ENCODE results near the gene DENND11.
"Not testable (repeated sequence)": the region's sequence is repeated elsewhere in the genome, so short reads cannot be mapped to it uniquely, and the experiment has no call there.

DENND11 gene

DNA sequence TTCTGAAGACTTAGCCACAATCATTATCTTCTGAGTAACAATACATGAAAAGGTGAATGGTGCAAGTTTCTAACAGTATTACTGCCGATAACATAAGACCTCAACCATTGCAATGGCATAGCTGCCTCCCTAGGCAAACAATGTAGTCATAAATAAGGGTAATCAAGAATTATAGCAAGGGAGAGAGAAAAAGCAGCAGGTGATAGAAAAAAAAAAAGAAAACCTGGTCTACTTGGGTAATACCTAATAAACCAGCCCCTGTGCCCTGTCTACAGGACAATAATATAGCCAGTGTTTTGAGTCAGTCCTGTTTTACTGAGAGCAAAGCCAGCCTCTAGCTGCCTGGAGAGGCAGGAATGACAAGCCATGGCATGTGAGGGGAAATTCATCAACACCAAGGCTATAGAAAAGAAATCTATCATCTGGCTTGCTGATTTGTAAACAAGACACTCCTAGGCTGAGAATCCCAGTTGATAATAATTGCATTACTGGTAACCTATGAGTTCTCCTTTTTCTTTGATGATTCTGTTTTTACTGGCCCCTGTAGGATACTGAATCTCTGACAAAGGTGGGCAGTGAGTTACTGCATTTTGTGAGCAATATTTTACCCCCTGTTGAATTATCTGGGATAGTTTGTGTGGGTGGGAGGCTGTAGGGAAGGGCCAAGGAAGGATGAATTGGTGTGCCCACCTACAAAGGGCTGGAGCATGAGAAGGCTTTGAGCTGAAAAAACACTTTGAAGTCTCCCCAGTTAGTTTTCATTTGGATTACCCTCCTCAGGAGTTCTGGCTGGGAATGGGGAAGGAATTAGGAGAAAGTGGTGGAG is 4.5 kb upstream of the DENND11 start:
- DNase-seq, result no peak

DNA sequence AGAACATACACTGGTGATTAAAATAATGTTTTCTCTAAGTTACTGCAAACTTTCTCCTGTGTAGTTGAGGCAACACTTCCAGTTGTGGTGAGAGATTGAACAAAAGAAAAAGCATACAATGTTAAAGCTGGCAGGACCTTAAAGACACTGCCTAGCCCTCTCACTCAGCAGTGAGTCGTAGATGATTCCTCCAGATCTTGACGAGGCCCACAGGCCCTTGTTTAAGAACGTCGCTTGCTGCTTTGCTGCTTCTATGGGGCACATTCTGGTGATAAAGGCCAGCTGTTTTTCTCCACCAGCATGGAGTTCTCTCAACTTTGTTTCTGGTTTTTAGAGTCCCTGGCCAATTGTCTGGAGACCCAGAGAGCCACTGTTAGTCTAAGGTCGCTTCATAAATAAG is 2.8 kb upstream of the DENND11 start:
- no peak for DNase-seq

DNA sequence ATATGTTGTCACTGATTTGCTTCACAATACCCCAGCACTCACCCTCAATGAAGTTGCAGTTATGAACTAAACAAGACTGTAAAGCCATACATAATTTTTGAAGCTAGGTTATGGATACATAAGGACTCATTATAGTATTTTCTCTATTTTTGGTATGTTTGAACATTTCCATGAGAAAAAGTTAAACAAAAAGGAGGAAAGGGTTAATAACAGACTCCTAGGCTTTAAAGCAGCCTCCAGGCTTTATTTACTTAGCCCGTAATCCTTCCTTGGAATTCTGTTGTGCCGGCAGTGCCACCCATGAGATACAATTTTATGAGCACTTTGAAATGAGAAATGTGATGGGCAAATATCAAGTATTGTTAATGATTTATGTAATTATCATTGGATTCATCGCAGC is 2.1 kb upstream of the DENND11 start:
- DNase-seq, result no peak

DNA sequence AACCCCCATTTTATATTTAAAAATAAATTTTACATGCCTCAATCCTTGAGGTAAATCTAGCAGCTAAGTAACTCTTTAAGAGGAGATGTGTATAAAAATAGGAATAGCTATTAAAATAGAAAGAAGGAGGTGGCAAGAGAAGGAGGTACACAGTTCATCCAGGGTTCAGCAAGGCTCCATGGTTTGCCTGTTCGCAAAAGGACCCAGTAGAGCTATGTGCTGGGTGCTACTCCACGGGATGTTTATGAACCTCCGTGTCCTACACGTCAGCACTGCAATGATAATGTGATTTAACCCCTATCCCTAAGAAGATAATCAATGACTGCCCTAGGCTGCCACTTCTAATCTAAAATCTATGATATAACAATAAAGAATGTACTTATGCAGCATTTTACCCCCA is 926 bp upstream of the DENND11 start:
- DNase-seq, result no peak

DNA sequence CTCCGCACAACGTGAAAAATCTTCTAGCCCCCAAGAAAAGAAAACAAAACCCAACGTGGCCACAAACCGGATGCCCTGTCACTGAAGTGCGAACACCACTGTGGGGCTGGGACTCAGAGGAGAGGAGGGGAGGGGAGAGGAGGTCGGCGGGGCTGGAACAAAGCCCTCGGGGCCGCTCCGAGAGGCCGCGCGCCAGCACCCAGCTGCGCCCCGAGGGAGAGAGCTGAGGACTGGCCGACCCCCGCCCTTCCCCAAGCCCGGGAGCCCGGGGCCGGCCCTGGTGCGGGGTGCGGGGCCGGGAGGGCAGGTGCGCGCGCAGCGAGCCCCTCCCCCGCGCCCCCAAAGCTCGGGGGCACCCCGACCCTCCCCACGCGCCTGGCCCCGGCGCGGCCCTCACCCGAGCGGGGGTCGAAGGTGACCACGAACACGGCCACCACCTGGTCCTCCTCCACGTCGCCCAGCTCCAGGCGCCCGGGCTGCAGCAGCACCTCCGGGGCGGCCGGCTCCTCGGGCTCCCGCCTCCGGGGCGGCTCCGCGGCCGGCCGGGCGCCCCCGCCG is 398 bp downstream of the DENND11 start:
- DNase-seq, result peak; percentile 61 to 69

DNA sequence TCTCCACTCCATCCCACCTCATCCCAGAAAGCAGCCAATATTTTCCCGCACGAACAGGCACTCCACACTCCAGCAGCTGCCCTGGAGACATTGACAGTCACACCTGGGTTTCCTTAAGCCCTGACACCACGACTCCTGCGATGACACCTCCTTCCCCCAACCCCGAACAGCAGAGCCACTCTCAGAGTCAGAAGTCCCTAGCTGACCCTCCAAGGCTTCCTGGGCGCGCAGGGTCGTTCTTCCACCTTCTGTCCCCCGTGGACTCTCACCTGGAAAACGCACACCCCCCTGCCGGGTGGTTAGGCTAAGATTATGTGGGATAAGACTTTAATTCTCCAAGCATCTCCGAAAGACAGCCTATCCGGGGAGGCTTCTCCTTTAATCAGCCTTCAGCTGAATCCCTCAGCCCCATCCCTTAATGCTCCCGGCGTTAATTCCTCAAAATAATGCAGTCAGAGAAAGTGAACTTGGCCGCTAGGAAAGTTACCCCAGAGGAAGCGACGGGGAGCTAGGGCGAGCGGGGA is 1.1 kb downstream of the DENND11 start:
- peak; percentile 3 to 10 for DNase-seq

DNA sequence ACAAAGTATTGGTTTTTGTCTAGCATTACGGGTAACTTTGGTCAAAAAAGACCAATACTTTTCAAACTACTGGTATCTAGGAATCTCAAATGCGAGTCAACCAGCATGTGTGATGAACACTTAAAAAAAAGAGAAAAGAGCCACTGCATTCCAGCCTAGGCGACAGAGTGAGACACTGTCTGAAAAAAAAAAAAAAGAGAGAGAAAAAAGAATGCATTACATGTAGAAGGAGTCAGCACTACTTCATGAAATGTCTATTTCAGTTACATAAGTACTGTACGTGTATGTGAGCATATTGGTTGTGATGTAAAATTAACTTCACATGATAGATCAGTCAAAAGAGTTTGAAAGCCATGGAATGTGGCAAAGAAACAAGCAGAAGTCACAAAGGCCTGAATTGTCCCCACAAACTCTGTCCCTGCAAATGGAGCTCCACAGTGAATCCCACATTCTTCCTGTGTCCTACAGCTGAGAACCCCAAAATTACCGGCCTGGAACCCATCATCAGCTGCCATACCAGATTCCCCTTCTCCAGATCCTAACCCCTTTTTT is 1.6 kb downstream of the DENND11 start:
- DNase-seq, result no peak

DNA sequence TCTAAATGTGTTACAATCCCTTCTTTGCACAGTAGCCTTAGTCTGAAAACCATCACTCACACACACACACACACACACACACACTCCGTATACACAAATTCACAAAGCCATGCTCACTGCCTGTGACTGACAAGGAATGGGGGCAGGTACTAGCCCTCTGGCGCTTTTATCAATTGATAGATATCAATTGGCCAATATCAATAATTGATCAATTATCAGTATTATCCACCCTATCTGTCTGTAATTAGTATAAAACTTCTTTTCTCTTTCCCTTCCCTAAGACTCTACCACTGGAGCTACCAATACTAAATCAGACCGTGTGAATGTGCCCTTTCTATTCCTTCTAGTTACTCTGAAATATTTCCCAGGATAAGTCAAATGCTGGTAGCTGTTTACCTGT is 2.1 kb downstream of the DENND11 start:
- DNase-seq, result no peak

DNA sequence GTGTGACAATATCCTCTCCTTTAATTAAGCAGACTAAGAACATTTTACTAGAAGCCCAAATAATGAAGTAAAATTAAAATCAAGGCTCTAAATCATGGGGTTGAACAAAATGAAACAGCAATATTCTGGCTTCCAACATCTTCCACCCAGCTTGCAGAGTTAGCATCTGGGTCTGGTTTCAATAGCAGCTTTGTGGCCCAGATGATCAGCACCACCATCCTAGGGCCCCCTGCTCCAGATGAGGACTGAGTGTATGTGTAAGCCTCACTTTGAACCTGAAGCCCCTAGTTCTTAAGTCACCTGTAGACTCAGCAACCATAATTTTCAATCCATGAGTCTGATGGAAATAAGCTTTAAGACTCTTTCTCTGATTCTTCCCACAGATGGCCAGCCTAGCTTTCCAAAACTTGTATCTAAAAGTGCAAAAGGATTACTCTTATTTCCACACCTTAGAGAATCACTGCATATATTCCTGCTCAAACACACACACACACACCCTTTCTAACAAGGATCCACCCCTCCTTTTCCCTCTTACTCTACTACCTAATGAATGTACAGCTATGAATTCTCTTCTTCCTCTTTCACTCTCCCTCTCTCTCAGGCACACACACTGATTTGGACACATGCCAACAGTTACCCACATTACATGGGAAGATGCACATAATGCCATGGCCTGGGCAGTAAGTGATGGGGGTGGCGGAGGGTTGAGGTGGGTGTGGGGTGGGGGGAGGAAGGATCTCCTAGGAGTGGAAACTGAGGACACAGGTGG is 3.5 kb downstream of the DENND11 start:
- DNase-seq, result no peak

DNA sequence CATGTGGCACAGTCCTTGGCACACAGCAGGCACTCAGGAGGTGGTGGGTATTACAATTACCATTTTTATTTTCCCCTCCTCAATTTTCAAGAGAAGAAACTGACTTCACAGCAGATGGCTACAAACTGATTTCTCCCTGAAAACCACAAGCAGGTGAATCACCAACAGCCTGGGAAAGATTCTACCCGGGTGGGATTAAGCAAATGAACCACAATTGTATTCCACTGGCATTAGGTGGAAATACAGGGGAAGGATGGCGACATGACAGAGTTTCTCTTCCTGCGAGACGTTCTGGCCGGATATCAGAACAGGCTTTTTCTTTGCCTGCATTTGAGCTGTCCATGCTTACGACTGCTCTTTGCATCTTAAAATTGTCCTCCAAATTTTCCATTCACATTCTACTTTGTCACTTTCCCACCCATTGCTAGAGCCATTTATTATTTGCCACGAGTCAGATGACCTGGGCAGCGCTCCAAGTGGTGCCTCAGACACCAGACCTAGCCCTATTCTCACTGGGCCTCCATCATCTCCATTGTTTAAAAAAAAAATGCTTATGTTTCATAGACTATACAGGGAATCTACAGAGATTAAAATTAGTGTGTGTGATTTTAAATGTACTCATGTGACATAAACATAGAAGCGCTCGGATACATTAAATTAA is 4.6 kb downstream of the DENND11 start:
- DNase-seq, result no peak

DNA sequence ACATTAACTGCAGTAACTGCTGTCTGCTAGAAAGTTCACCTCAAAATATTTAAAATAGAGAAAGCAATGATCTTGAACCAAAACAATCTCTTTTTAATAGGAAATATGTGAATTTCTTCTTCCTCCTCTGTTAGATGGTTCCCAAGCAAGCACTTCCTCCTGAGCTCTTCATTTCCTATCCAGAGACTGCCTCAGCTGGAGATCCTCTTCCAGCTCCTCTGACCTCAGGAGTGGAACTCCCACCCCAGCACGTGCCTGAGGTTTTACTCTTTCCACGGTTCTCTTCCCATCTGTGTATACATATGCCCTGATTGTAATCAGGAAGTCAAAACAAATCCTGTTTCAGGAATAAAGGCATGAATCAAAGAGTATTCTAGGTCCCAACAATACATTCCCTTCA is 5.6 kb downstream of the DENND11 start:
- no peak for DNase-seq

DNA sequence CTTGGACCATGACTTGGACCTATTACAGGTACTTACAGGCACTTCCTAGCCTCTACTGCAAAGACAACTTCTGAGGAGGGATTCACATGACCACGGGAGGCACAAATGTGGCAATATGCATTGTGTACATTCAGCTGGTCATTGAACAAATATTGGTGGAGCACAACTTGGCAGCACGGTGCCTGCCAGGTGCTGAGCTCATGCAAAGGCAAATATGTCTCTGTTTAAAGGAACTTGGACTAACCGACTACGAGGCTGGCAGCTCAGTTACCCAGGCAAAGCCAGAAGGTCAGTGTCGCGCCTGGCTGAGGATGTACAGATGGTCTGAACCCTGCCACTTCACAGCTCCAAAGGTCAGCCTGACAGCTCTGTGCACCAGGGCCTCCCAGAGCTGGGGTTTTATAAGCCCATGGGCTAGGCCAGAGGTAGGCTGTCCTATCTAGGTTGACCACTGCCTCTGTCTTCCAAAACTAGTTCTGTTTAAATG is 6.1 kb downstream of the DENND11 start:
- no peak for DNase-seq

DNA sequence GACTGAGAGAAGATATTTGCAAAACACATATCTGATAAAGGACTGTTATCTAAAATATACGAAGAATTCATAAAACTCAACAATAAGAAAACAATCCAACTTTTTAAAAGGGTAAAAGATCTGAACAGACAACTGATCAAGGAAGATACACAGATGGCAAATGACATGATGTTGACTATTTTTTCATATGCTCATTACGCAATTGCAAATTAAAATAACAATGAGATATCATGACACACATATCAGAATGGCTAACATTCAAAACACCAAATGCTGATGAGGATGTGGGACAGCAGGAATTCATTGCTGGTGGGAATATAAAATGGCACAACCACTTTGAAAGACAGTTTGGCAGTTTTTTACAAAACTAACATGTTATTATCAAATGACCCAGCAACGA is 8.9 kb downstream of the DENND11 start:
- DNase-seq, result no peak

DNA sequence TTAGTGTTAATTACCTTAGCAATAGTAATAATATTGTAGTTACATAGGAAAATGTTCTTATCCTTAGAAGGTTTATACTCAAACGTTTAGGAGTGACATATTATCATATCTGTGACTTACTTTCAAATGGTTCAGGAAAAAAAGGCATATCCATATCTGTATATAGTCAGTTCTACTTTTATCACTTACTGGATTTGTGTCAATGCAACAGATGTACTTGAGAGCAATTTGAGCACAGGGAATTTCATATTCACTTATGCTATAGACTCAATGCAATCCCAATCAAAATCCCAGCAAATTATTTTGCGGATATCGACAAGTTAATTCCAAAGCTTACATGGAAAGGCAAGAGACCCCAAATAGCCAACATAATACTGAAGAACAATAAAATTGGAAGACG is 10.0 kb downstream of the DENND11 start:
- no peak for DNase-seq

DNA sequence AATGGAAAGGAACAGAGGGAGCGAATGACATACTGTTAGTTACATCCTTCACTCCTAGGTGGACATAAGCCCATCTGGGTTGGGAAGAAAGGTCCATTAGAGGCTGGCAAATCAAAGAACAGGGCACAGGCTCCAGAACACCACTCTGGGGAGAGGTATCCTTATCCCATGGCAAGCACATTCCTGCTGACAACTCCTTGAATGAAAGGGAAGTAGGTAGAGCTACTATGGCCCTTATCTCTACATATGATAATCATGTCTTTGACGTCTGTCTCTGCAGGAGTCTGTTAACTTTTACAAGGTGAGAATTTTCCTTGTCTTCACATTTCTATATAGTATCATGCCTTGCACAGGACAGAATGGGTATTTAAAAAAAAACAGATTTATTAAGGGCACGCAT is 10.4 kb downstream of the DENND11 start:
- DNase-seq, result no peak

DNA sequence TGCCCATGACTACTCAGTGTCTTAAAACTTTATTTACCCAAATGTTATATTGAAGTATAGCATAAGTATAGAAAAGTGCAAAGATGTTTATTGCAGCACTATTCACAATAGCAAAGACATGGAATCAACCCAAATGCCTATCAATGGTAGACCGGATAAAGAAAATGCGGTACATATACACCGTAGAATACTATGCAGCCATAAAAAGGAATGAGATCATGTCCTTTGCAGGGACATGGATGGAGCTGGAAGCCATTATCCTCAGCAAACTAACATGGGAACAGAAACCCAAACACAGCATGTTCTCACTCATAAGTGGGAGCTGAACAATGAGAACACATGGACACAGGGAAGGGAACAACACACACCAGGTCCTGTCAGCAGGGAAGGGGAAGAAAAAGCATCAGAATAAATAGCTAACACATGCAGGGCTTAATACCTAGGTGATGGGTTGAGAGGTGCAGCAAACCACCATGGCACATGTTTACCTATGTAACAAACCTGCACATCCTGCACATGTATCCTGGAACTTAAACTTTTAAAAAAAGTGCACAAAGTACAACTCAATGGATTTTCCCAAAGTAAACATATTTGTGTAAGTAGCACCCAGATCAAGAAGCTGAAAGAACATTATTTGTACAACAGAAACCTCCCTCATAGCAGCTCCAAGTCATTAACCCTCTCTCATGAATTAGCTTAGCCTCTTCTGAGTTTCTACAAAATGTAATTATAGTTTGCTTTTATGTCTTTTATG is 12.7 kb downstream of the DENND11 start:
- not testable (repeated sequence) for DNase-seq

DNA sequence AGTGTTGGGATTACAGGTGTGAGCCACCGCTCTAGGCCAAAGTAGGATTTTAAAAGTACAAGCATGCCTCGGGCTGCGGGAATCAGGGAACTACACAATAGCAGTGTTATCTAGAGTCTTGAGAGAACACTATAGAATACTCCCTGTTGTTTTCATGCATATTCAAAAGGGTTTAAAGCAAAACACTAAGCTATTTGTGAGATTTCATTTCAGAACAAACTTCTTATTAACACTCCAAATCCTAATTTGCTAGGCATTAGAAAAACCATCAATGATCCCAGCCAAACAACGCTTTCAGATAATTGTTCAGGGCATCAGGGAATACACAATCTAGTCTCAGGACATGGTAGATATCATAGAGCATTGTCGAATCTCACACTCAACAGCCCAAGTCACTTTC is 13.9 kb downstream of the DENND11 start:
- no peak for DNase-seq

DNA sequence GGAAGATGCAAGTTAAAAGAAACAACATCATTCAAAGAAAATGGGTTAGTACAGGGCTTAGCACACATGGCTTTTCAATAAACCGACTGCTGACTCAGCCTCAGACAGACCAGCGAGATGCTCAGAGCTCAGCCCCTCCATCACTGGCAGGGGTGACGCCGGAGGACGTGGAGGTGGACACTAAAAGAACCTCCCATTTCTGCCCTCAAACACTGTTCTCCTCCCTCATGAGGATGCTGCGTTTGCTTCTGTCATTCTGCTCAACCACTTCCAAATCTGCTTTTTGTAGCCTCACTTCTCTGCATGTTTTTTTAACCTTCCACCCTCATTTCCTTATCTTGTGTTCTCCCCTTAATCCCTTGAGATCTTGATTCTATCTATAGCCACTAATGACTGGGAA is 15.3 kb downstream of the DENND11 start:
- DNase-seq, result no peak

DNA sequence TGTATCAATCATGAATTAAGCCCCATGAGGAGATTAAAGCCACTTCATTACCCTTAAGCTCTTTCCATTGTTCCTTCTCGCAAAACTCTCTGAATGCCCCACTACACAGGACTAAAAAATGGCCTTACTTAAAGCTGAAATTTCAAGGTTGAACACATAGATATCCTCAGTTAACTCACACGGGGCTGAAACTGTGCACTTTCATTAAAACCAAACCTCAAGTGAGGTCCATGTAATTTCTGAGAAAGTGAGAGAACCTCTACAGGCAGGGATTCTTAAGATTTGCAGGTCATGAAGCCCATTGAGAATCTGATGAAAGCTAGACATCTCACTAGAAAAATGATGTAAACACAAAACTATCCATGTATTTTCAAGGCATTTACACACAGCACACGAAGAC is 15.9 kb downstream of the DENND11 start:
- DNase-seq, result no peak

DNA sequence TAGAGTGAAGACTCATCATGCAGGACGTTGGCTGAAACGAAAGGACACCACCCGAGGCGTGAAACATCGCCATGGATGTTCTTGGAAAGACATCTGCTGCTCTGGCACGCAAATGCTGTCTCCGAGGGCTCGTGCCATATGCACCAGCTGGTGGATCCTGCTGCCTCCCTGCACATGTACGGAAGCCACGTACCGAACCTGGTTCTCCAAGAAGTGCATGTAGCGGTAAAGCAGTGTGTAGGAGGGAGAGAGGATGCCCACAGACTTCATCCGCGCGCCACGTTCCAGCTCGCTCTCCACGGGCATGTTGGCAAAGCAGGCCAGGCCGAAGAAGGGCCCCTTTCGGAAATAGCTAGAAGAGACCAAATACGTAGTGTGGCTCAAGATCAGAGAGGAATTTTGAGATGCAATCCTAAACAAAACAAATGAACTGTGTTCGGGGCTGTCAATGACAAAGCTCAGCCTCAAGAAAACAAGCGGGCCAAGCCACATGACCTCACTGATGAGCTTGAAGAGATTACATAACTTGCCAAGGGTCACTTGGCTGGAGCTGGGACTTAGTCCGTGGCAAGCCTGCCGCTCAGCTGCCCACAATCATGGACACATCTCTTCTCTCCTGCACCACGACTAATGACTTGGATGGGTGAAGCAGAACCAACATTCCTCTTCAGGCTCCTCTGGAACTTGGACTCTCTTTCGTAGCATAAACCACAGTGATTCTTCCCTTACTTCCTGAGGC is 16.5 kb downstream of the DENND11 start:
- no peak for DNase-seq

DNA sequence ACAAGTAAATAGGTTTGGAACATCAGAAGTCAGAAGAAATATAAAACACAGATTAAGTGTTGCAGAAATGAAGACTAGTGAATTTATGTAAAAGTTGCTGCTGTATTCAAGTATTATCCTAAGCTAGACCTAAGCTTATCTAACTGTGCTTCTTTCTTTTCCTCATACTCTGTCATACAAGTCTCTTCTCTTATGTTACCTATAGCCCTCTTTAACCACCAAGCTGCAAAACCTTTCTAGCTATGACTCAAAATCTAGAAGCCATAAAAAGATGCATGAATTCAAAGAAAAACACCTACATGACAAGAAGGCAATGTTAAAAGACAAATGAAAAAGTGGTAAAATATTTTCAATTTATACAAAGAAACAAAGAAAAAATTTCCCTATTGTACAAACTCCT is 23.0 kb downstream of the DENND11 start:
- no peak for DNase-seq

Measured in activated CD4-positive, alpha-beta T cell treated with anti-CD3 and anti-CD28 coated beads, Interleukin-2, amount 50 U/mL, for 48 hours (primary cell).